Ishikawa (cell line): Measurements from ENCODE around the gene B4GALT5.

Experiments used
- CEBPB ChIP-seq: IDR thresholded peaks from 2 replicates; pipeline ENCODE4 v1.6.1; 2012
- CREB1 ChIP-seq: IDR thresholded peaks from 2 replicates; pipeline ENCODE4 v1.6.1; 2012; ENCODE audit warnings: low read depth
- EGR1 ChIP-seq: IDR thresholded peaks from 2 replicates; pipeline ENCODE4 v1.6.1; 2012
- EP300 ChIP-seq: IDR thresholded peaks from 2 replicates; pipeline ENCODE4 v1.6.1; 2012; ENCODE audit warnings: borderline replicate concordance
- FOXM1 ChIP-seq: IDR thresholded peaks from 2 replicates; pipeline ENCODE4 v1.6.1; 2012; ENCODE audit warnings: low read depth, borderline replicate concordance
- NFIC ChIP-seq: IDR thresholded peaks from 2 replicates; pipeline ENCODE4 v1.6.1; 2012
- RAD21 ChIP-seq: IDR thresholded peaks from 2 replicates; pipeline ENCODE4 v1.6.1; 2012; ENCODE audit warnings: low read depth
- TAF1 ChIP-seq: IDR thresholded peaks from 2 replicates; pipeline ENCODE4 v1.6.1; 2012; ENCODE audit warnings: low read depth, mild to moderate bottlenecking
- TCF12 ChIP-seq: IDR thresholded peaks from 2 replicates; pipeline ENCODE4 v1.6.1; 2012; ENCODE audit warnings: low read depth
- TEAD4 ChIP-seq: IDR thresholded peaks from 2 replicates; pipeline ENCODE4 v1.6.1; 2012
- YY1 ChIP-seq: IDR thresholded peaks from 2 replicates; pipeline ENCODE4 v1.6.1; 2012; ENCODE audit warnings: low read depth
- ZBTB7A ChIP-seq: IDR thresholded peaks from 2 replicates; pipeline ENCODE4 v1.6.1; 2012; ENCODE audit warnings: low read depth
- TF ChIP-seq, protein P1 (sequence below): IDR thresholded peaks from 2 replicates; pipeline ENCODE4 v1.6.1; 2012; ENCODE audit warnings: low read depth, mild to moderate bottlenecking
- TF ChIP-seq, protein P2 (sequence below): IDR thresholded peaks from 2 replicates; pipeline ENCODE4 v1.6.1; 2012
- TF ChIP-seq, protein P3 (sequence below): IDR thresholded peaks from 2 replicates; pipeline ENCODE4 v1.6.1; 2012

Gene B4GALT5

GRCh38 chr20:49756241-49756640 lies 42.6 kb upstream of the B4GALT5 start:
- TF ChIP-seq FOXM1 (no peak), ZBTB7A (no peak), TCF12 (no peak), NFIC (no peak), YY1 (no peak), TAF1 (no peak), CREB1 (no peak), EGR1 (no peak), TEAD4 (no peak), EP300 (no peak), RAD21 (no peak)
- TF ChIP-seq, protein P1, sequence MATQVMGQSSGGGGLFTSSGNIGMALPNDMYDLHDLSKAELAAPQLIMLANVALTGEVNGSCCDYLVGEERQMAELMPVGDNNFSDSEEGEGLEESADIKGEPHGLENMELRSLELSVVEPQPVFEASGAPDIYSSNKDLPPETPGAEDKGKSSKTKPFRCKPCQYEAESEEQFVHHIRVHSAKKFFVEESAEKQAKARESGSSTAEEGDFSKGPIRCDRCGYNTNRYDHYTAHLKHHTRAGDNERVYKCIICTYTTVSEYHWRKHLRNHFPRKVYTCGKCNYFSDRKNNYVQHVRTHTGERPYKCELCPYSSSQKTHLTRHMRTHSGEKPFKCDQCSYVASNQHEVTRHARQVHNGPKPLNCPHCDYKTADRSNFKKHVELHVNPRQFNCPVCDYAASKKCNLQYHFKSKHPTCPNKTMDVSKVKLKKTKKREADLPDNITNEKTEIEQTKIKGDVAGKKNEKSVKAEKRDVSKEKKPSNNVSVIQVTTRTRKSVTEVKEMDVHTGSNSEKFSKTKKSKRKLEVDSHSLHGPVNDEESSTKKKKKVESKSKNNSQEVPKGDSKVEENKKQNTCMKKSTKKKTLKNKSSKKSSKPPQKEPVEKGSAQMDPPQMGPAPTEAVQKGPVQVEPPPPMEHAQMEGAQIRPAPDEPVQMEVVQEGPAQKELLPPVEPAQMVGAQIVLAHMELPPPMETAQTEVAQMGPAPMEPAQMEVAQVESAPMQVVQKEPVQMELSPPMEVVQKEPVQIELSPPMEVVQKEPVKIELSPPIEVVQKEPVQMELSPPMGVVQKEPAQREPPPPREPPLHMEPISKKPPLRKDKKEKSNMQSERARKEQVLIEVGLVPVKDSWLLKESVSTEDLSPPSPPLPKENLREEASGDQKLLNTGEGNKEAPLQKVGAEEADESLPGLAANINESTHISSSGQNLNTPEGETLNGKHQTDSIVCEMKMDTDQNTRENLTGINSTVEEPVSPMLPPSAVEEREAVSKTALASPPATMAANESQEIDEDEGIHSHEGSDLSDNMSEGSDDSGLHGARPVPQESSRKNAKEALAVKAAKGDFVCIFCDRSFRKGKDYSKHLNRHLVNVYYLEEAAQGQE: no peak
- TF ChIP-seq, protein P2, sequence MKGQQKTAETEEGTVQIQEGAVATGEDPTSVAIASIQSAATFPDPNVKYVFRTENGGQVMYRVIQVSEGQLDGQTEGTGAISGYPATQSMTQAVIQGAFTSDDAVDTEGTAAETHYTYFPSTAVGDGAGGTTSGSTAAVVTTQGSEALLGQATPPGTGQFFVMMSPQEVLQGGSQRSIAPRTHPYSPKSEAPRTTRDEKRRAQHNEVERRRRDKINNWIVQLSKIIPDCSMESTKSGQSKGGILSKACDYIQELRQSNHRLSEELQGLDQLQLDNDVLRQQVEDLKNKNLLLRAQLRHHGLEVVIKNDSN: no peak

DNA sequence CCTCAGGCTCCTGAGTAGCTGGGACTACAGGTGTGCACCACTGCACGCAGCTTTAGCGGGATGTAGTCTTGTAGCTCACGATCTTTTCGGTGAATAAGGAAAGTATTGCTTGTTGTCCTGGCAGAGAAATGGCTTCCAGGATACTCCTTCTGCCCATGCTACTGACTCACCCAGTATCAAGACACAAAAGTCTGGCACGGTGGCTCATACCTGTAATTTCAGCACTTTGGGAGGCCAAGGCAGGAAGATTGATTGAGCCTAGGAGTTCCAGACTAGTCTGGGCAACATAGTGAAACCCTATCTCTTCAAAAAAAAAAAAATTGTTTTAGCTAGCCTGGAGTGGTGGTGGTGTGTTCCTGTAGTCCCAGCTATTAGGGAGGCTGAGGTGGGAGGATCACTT lies 40.9 kb upstream of the B4GALT5 start:
- TF ChIP-seq, protein P1: no peak
- TF ChIP-seq EGR1: no peak
- no peak for TF ChIP-seq RAD21
- no peak for TF ChIP-seq TAF1
- no peak for TF ChIP-seq TCF12
- TF ChIP-seq NFIC: no peak
- TF ChIP-seq, protein P2: no peak
- TF ChIP-seq FOXM1: no peak
- TF ChIP-seq YY1: no peak
- no peak for TF ChIP-seq TEAD4
- TF ChIP-seq, protein P3, sequence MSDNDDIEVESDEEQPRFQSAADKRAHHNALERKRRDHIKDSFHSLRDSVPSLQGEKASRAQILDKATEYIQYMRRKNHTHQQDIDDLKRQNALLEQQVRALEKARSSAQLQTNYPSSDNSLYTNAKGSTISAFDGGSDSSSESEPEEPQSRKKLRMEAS: no peak
- no peak for TF ChIP-seq CEBPB

DNA sequence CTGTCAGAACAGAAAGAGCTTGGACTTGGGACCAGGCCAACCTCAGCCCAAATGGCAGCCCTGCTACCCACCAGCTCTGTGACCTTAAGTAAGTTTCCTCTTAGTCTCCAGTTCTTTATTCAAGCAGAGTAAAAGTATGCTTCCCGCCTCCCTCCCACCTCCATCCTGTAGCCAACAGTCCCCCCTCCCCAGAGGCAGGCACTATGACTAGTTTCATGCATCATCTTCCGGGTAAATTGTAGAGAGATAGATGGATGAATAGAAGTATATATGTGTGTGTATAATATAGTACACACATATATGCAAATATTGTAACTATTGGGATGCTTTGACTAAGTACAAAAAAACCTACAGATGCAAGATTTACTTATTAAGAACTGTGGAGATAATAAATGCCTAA lies 39.5 kb upstream of the B4GALT5 start:
- TF ChIP-seq ZBTB7A: no peak
- TF ChIP-seq NFIC: no peak
- TF ChIP-seq, protein P1: no peak
- TF ChIP-seq YY1: no peak
- no peak for TF ChIP-seq TEAD4
- TF ChIP-seq EP300: no peak
- TF ChIP-seq, protein P3: no peak
- no peak for TF ChIP-seq TAF1
- no peak for TF ChIP-seq RAD21

GRCh38 chr20:49752201-49752903 lies 38.7 kb upstream of the B4GALT5 start:
- TF ChIP-seq EP300 (no peak), CREB1 (no peak), FOXM1 (no peak), EGR1 (no peak), TCF12 (no peak), YY1 (no peak), TAF1 (no peak), CEBPB (no peak), NFIC (no peak), RAD21 (no peak), ZBTB7A (no peak), TEAD4 (no peak)
- TF ChIP-seq, protein P3: no peak
- TF ChIP-seq, protein P1: no peak
- TF ChIP-seq, protein P2: no peak
